Liver (tissue), 9 donors: ENCODE data around the gene LGR4. TPM values are rescaled to one million over a fixed set of nuclear protein-coding genes. Genes with fewer than 3 reads are reported as not detected.

Source experiments
- DNase-seq: peaks from one replicate; pipeline ENCODE4 v3.0.0-alpha.2; 2017; ENCODE audit warnings: low spot score
- H3K27ac ChIP-seq, 2 donors: one replicate each; pipeline ENCODE4 v1.7.0; 2013; ENCODE audit warnings: inconsistent platforms in 2 of 2, low read length in 2 of 2, control low read depth in 1 of 2, low read depth in 1 of 2, mild to moderate bottlenecking in 1 of 2
- H3K27me3 ChIP-seq, 4 donors: one replicate each; pipeline versions ENCODE4 v1.6.1 to v1.7.0; 2013; ENCODE audit warnings: low read length in 3 of 4, inconsistent platforms in 1 of 4, mild to moderate bottlenecking in 1 of 4, moderate library complexity in 1 of 4; ENCODE audit not compliant: control insufficient read depth in 4 of 4, insufficient read depth in 4 of 4
- H3K36me3 ChIP-seq, 4 donors: one replicate each; pipeline versions ENCODE4 v1.6.1 to v1.7.0; 2013; ENCODE audit warnings: low read length in 3 of 4, mild to moderate bottlenecking in 3 of 4, low read depth in 1 of 4, moderate library complexity in 1 of 4; ENCODE audit not compliant: control insufficient read depth in 4 of 4, insufficient read depth in 3 of 4
- H3K4me1 ChIP-seq, 4 donors: one replicate each; pipeline versions ENCODE4 v1.6.1 to v1.7.0; 2013; ENCODE audit warnings: low read length in 3 of 4, mild to moderate bottlenecking in 3 of 4, moderate library complexity in 1 of 4; ENCODE audit not compliant: control insufficient read depth in 4 of 4, insufficient read depth in 4 of 4
- H3K4me3 ChIP-seq, 3 donors: one replicate each; pipeline versions ENCODE4 v1.6.1 to v1.7.0; 2013; ENCODE audit warnings: low read length in 3 of 3, control low read depth in 1 of 3, low read depth in 1 of 3, mild to moderate bottlenecking in 1 of 3
- H3K9ac ChIP-seq, 2 donors: one replicate each; pipeline ENCODE4 v1.7.0; 2013; ENCODE audit warnings: low read length in 2 of 2, mild to moderate bottlenecking in 2 of 2, moderate library complexity in 2 of 2, control low read depth in 1 of 2, low read depth in 1 of 2
- H3K9me3 ChIP-seq, 4 donors: one replicate each; pipeline versions ENCODE4 v1.6.1 to v1.7.0; 2013; ENCODE audit warnings: low read length in 3 of 4; ENCODE audit not compliant: control insufficient read depth in 4 of 4
- ATF3 ChIP-seq: IDR thresholded peaks from 2 replicates; pipeline ENCODE4 v1.6.1; 2016; ENCODE audit warnings: antibody characterized with exemption
- EGR1 ChIP-seq, 2 donors: IDR thresholded peaks; 2 replicates each; pipeline ENCODE4 v1.6.1; 2016 to 2018; ENCODE audit warnings: antibody characterized with exemption in 2 of 2, low read depth in 2 of 2
- FOXA1 ChIP-seq: IDR thresholded peaks from 2 replicates; pipeline ENCODE4 v1.6.1; 2016; ENCODE audit warnings: antibody characterized with exemption
- FOXA2 ChIP-seq: IDR thresholded peaks from 2 replicates; pipeline ENCODE4 v1.6.1; 2016; ENCODE audit warnings: antibody characterized with exemption
- GABPA ChIP-seq, 2 donors: IDR thresholded peaks in 1 of 2; conservative IDR thresholded peaks in 1 of 2; 2 replicates each; pipeline ENCODE4 v1.6.1; 2016; ENCODE audit warnings: antibody characterized with exemption in 2 of 2, mild to moderate bottlenecking in 1 of 2, moderate library complexity in 1 of 2
- HNF4G ChIP-seq: IDR thresholded peaks from 2 replicates; pipeline ENCODE4 v1.6.1; 2016; ENCODE audit warnings: antibody characterized with exemption
- MAX ChIP-seq: IDR thresholded peaks from 2 replicates; pipeline ENCODE4 v1.6.1; 2016; ENCODE audit warnings: antibody characterized with exemption
- NR2F2 ChIP-seq: IDR thresholded peaks from 2 replicates; pipeline ENCODE4 v1.6.1; 2016; ENCODE audit warnings: antibody characterized with exemption
- RAD21 ChIP-seq, 2 donors: IDR thresholded peaks; 2 replicates each; pipeline ENCODE4 v1.6.1; 2016; ENCODE audit warnings: antibody characterized with exemption in 2 of 2, mild to moderate bottlenecking in 2 of 2
- REST ChIP-seq: IDR thresholded peaks from 2 replicates; pipeline ENCODE4 v1.6.1; 2016; ENCODE audit warnings: antibody characterized with exemption, mild to moderate bottlenecking
- RXRA ChIP-seq, 2 donors: IDR thresholded peaks; 2 replicates each; pipeline ENCODE4 v1.6.1; 2017 to 2018; ENCODE audit warnings: antibody characterized with exemption in 2 of 2, mild to moderate bottlenecking in 1 of 2
- TAF1 ChIP-seq: conservative IDR thresholded peaks from 2 replicates; pipeline ENCODE4 v1.6.1; 2016; ENCODE audit warnings: antibody characterized with exemption, mild to moderate bottlenecking
- ZBTB33 ChIP-seq: IDR thresholded peaks from 2 replicates; pipeline ENCODE4 v1.6.1; 2016; ENCODE audit warnings: antibody characterized with exemption
- WGBS: extraction: QIAGEN DNeasy Blood & Tissue Kit; methylation state at CpG from one replicate; pipeline ENCODE4 v1.1.7; 2013; 5-methylcytosine and 5-hydroxymethylcytosine counted together
- polyA plus RNA-seq, 2 donors: library from polyadenylated mRNA; stranded (reverse) in 1 of 2; unstranded in 1 of 2; fragments of 200-250 nt in 1 of 2; fragments of >200 nt in 1 of 2; fragmentation: Nextera tagmentation in 1 of 2; extraction: Ambion mirVana in 1 of 2; gene quantifications; one replicate each; pipeline versions ENCODE4 v1.2.1 to v1.2.3, GENCODE V29; 2013 to 2015
- total RNA-seq, 2 donors: library from RNA; depleted of rRNA; stranded (reverse); fragments of >200 nt; gene quantifications; one replicate each; pipeline ENCODE4 v1.2.3, GENCODE V29; 2014
- donor health status: healthy.
- donor health status: healthy.
- donor health status: healthy.
- donor health status: healthy.
- donor health status: healthy.

The LGR4 gene
- total and polyA plus RNA-seq, 4 donors: 13.7 to 95.3 (median 42.5) TPM

GRCh38 chr11:27385245-27385644 lies 87.3 kb downstream of the LGR4 start:
- H3K9ac ChIP-seq: no peak overlapping the region
- H3K27ac ChIP-seq: no peak overlapping the region
- WGBS: 94% methylated on average over 5 of the region's 5 CpGs
- H3K4me1 ChIP-seq: peaks cover 2 to 19% (median 16%) of the 10 kb centered on the region in 4 donors
- H3K27me3 ChIP-seq: no peaks in the 10 kb centered on the region
- peaks cover 0 to 14% (median 3%) of the 10 kb centered on the region in 4 donors for H3K36me3 ChIP-seq
- H3K4me3 ChIP-seq: no peak overlapping the region
- H3K9me3 ChIP-seq: no peaks in the 10 kb centered on the region
- no peak for TF ChIP-seq ZBTB33
- TF ChIP-seq RAD21 (IDR thresholded peaks at IDR 0.05): no peak
- no peak for TF ChIP-seq RXRA (IDR thresholded peaks at IDR 0.05)
- no peak for TF ChIP-seq FOXA1
- TF ChIP-seq MAX: no peak
- no peak for TF ChIP-seq TAF1
- no peak for TF ChIP-seq FOXA2
- no peak for TF ChIP-seq EGR1 (IDR thresholded peaks at IDR 0.05; ENCODE audit: low read depth in 2 of 2)
- TF ChIP-seq GABPA (IDR thresholded peaks at IDR 0.05 in 1 of 2, conservative IDR thresholded peaks at IDR 0.05 in 1 of 2): no peak
- TF ChIP-seq ATF3: no peak
- no peak for TF ChIP-seq REST
- no peak for TF ChIP-seq NR2F2
- TF ChIP-seq HNF4G: no peak
- DNase-seq: no peak

GRCh38 chr11:27384227-27384626 lies 88.4 kb downstream of the LGR4 start:
- no peak overlapping the region for H3K4me3 ChIP-seq
- no peak overlapping the region for H3K9ac ChIP-seq
- no peak overlapping the region for H3K27ac ChIP-seq
- peaks cover 3 to 19% (median 16%) of the 10 kb centered on the region in 4 donors for H3K4me1 ChIP-seq
- no peaks in the 10 kb centered on the region for H3K27me3 ChIP-seq
- DNase-seq: no peak
- no peak for TF ChIP-seq FOXA2
- TF ChIP-seq NR2F2: no peak
- no peak for TF ChIP-seq ZBTB33
- TF ChIP-seq ATF3: no peak
- TF ChIP-seq EGR1 (IDR thresholded peaks at IDR 0.05; ENCODE audit: low read depth in 2 of 2): no peak
- peaks cover 2 to 17% (median 3%) of the 10 kb centered on the region in 4 donors for H3K36me3 ChIP-seq
- H3K9me3 ChIP-seq: no peaks in the 10 kb centered on the region
